Left colon (tissue), 2 donors: Measurements from ENCODE around the gene LLCFC1. TPM values are rescaled to one million over a fixed set of nuclear protein-coding genes. Genes with fewer than 3 reads are reported as not detected.
A peak's percentile ranks its signal among the peaks of the same experiment; 100 is the strongest.

Experiments
- ATAC-seq: fragments of 200-7000 bp; cut with Tn5 transposase; one replicate; pipeline ENCODE4 v1.9.1; 2020; ENCODE audit warnings: mild to moderate bottlenecking, moderate library complexity
- DNase-seq, 2 donors: peaks; one replicate each; pipeline ENCODE4 v3.0.0-alpha.2; 2020
- intact Hi-C, 2 donors: fragments of 100-400 bp; cut with DNase I in 1 of 2; cut with micrococcal nuclease in 1 of 2; formaldehyde crosslinking; loops; one replicate each; pipeline versions ENCODE4 v1.11.2 to v1.14.0; 2022; cut with DNase I, micrococcal nuclease
- long read RNA-seq: library from polyadenylated mRNA; unstranded; transcript quantifications from one replicate; pipeline ENCODE4 v2.0.0, GENCODE V29; 2021
- total RNA-seq, 2 donors: library from RNA; stranded (reverse); fragmentation: NEBNext Ultra II Directional; extraction: Animal tissue kit (Norgen Biotek cat#: 25700); gene quantifications; one replicate each; pipeline ENCODE4 v1.2.1, GENCODE V29; 2021
- donor health status: DM: no; HTN: no; CAD: no.
- donor health status: DM: yes; HTN: yes; CAD: no.

The LLCFC1 gene
- total RNA-seq: not detected
- long read RNA-seq: 0 reads

- intact Hi-C loops: no loop called here
- no peak for DNase-seq
- no peak for ATAC-seq
Measured at GRCh38 chr7:142939226-142939910, at the start of gene LLCFC1. LLCFC1 (plus strand) TSS chr7:142939484; CDS start chr7:142939622, 138 bp downstream.

DNA sequence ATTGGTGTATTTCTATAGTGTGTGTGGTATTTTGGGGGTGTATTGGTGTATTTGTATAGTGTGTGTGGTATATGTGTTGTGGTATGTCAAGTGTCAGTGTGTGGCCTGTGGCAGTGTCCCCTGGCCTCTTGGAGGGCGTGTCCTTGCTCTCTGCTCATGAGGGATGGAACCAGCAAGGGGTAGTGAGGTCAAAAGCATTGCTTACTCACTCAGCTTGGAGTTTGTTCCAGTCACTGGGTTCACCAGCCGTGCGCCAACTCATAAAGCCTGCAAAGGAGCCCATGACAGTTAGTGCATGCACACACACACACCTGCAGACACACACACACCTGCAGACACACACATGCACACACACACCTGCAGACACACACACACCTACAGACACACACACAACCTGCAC is 49.5 kb upstream of the LLCFC1 start:
- DNase-seq (peak in 1 of 2 donors; percentile 5), ATAC-seq (peak; percentile 37)
- intact Hi-C loops: no loop called here

GRCh38 chr7:142890874-142891485 is 48.3 kb upstream of the LLCFC1 start:
- no peak for ATAC-seq
- peak in 1 of 2 donors; percentile 3 for DNase-seq
- intact Hi-C loops: no loop called here

- intact Hi-C loops: no loop called here
- DNase-seq (no peak), ATAC-seq (no peak)
Measured at GRCh38 chr7:142891490-142892082, 47.7 kb upstream of the LLCFC1 start.

DNA sequence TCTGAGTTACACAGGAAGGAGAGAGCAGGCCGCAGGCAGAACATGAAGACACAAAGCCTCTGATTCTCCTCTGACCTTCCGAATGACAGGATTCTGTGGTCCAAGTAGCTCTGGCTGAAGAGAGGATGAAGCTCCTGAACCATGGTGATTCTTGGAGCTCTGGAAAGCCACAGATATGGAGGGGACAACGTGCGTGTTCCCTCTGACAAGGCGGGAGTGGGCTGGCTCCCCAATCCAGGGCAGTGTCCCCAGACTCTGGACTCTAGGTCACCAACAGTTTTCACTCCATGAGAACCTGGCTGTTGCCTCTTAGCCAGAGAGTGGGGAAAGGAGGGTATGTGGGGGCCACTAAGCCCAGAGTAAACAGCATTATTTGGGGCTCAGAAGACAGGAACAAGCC is 46.3 kb upstream of the LLCFC1 start:
- intact Hi-C loops: no loop called here
- no peak for DNase-seq
- ATAC-seq: no peak

DNA sequence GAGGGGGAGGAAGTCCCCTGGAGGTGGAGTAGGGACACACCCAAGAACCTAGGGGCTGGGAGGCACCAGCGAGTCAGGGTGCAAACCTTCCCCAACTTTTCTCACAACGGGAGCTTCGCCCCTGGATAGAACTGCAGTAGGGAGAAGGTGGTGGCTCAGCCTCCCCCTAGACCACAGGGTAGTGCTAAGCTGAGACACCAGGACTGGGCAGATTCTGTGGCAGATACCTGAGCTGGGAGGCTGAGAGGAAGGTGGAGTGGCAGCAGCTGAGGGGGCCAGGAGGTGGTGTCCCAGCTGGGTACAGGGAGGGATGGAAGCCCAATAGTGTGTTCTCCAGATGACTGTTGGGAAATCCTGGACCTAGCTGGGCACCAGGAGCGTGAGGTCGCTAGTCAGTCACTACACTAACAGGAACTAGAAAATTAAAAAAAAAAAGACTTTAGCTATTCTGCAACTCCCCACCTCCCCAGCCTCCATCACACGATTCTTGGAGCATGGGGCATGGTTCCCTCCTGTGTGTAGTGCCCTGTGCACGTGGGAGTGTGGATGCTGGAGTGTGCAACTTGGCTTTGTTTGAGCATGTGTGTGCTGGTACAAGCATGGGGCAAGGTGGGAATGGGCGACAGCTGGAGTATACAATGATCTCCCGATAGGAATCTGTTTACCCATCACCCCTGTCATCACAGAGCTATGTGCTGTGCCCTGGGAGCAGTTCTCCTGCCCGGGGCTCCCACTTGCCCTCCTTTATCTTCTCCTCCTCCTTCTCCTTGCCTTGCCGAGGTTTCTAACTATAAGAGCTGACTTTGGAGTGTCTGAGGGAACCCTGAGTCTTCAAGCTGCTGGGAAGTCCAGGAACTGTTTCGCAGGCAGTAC is 44.9 kb upstream of the LLCFC1 start:
- ATAC-seq: no peak
- DNase-seq: no peak
- intact Hi-C loops: no loop called here

- DNase-seq (no peak), ATAC-seq (no peak)
- intact Hi-C loops: no loop called here
Measured at GRCh38 chr7:142894985-142895593, 44.2 kb upstream of the LLCFC1 start.

DNA sequence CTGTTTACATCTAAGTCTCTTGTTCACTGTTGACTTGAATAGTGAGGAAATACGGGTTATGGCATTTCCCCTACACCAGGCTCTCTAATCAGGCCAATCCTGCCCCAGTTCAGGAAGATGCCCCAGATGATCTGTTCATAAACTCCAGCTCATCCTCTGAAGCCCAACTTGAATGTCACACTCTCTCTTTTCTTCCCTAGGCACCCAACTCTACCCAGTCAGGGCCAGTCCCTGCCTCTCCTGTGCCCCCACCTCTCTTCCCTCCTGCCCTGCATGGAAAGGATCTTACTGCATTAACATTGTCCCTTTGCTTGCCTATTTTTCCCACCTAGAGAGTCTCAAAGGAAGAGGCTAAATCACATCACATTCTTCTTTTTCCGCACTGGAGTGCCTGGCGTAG is 43.1 kb upstream of the LLCFC1 start:
- ATAC-seq (no peak), DNase-seq (no peak)
- intact Hi-C loops: no loop called here

GRCh38 chr7:142896741-142897379 is 42.4 kb upstream of the LLCFC1 start:
- no peak for DNase-seq

DNA sequence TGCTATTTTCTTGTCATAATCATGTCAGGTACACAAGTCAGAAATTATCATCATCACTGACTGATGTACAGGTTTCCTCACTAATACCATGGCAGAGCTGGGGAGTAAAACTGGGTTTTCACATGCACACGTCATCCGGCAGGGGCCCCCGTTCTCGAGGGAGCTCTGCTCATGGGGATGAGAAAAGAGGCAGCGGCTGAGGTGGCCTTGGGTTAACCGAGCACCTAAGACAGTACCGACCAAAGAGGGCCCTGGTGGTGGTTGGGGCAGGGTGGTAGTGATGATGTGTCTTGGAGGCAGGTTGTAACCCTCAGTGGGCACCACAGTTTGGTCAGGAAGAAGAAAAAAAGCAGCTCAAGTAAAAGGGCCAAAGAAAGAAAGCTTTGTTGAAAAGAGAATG is 41.6 kb upstream of the LLCFC1 start:
- ATAC-seq: no peak

More at GRCh38 chr7:142896741-142897379, 42.4 kb upstream of the LLCFC1 start:
- intact Hi-C loops: no loop called here
- ATAC-seq: no peak

DNA sequence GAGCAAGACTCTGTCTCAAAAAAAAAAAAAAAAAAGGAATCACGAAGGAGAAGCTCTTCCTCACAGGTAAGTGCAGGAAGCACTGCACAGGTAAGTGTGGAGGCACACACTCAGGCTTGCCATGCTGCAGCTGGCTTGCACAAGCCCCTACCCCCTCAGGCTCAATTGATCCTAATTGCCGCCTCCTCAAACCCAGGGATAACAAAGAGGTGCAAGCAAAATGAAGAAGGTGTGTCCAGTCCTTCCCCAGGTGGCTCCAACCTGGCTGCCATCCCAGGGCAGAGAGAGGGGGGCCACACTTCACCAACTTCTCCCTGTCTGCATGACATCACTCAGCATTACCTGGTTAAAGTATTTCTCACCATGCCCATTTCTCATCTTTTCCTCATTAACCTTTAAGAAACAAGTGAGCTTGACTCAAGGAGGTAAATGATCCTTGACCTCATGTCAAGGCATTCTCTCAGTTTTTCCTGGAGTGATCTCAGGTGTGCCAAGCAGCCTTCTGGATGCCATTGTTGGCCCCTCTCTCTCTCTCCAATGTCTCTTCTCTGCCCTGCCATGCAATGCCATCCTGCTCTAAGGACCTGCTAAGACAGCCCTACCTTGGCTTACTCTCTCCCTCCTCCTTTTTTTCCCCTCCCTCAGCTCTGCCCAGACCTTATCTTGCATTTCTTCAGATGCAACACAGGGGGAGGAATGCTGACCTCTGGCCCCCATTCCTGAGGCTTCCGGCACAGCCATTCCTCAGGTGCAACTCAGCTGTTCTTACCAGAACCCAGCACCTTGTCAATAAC is 40.7 kb upstream of the LLCFC1 start:
- DNase-seq: no peak
- peak; percentile 21 for ATAC-seq
- intact Hi-C loops: no loop called here

More for the DNA sequence above, 41.6 kb upstream of the LLCFC1 start:
- no peak for DNase-seq
- intact Hi-C loops: no loop called here

DNA sequence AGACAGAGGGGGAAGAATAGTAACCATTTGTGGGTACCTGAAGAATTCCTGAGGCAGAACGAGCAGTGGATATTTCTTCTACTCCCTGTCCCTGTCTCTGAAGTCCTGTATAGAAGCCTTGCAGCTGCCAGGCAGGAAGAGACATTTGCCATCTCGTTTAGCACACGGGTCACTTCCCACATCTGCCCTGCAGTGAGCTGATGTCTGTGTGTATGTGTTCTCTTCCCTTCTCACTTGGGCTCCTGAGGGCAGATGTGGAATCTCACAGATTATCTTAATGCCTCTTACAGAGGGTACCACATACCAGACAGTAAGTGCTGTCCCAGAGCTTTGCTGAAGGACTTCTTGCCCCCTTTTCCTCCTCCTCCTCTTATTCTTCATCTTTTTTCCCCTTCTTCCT is 39.6 kb upstream of the LLCFC1 start:
- ATAC-seq (no peak), DNase-seq (no peak)
- intact Hi-C loops: no loop called here

- ATAC-seq: no peak
- intact Hi-C loops: no loop called here
- no peak for DNase-seq
Measured at GRCh38 chr7:142901426-142902259, 37.6 kb upstream of the LLCFC1 start.

DNA sequence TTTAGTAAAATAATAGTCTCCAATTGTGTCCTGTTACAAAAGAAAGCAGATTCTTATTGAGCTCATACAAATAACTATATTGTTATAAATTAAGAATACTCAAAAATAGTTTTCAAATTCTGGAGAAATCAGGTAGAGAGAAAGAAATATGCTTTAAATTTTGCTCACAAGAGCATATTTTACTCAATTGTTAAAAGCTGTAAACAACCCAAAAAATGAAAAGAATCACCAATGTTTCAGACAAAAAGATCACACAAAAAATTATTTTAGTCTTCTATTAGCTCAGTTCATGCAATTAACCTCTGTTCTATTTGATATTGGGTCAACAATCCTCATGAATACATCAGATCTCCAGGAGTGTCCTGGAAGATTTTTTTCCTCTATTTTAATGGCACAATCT is 35.2 kb upstream of the LLCFC1 start:
- no peak for ATAC-seq
- intact Hi-C loops: no loop called here
- no peak for DNase-seq

GRCh38 chr7:142905759-142906158 is 33.5 kb upstream of the LLCFC1 start:
- DNase-seq (no peak), ATAC-seq (no peak)
- intact Hi-C loops: no loop called here

DNA sequence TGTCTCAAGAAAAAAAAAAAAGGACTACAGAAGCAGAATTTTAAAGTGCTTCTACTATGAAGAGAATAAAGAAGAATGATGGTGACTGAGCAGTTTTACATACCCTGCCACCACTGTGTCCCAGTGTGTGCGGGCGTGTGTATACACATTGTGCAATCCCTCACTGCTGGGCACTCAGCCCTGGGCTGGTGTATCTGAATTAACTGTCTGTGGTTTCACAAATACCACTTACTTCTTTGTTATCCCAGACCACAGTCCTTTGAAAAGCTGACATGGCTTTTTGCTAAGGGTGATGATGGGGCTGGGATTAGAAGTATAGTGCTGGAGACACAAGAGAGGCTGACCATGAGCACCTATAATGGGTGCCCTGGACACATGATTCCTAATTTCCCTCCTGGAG is 32.6 kb upstream of the LLCFC1 start:
- ATAC-seq (no peak), DNase-seq (no peak)
- intact Hi-C loops: no loop called here

- no peak for DNase-seq
- ATAC-seq: no peak
- intact Hi-C loops: no loop called here
Measured at GRCh38 chr7:142908290-142908689, 31.0 kb upstream of the LLCFC1 start.
